HPDE6-E6E7 (cell line): ENCODE results near the gene PARVB.

Source experiments
- DNase-seq: peaks from one replicate; pipeline ENCODE4 v3.0.0; 2011; ENCODE audit warnings: missing footprints; ENCODE audit errors: extremely low spot score

The PARVB gene

GRCh38 chr22:44199866-44200265 lies 175.8 kb downstream of the PARVB start:
- DNase-seq = no peak

GRCh38 chr22:44200451-44200850 lies 176.3 kb downstream of the PARVB start:
- DNase-seq = no peak

GRCh38 chr22:44200855-44201550 lies 176.9 kb downstream of the PARVB start:
- DNase-seq = no peak

- no peak for DNase-seq
These were observed 177.6 kb downstream of the PARVB start for GRCh38 chr22:44201665-44202064.

- DNase-seq = no peak
These were observed 178.2 kb downstream of the PARVB start for GRCh38 chr22:44202261-44202789.

GRCh38 chr22:44203203-44203602 lies 179.1 kb downstream of the PARVB start:
- no peak for DNase-seq

GRCh38 chr22:44204739-44205515 lies 180.8 kb downstream of the PARVB start:
- no peak for DNase-seq

GRCh38 chr22:44205516-44206329 lies 181.6 kb downstream of the PARVB start:
- DNase-seq = no peak

GRCh38 chr22:44206330-44206645 lies 182.2 kb downstream of the PARVB start:
- no peak for DNase-seq

- DNase-seq = no peak
These were observed 182.6 kb downstream of the PARVB start for GRCh38 chr22:44206696-44207095.

- no peak for DNase-seq
These were observed 183.3 kb downstream of the PARVB start for GRCh38 chr22:44207173-44207980.

- DNase-seq = no peak
These were observed 183.8 kb downstream of the PARVB start for GRCh38 chr22:44207981-44208317.

GRCh38 chr22:44209343-44209742 lies 185.2 kb downstream of the PARVB start:
- no peak for DNase-seq

- no peak for DNase-seq
These were observed 186.6 kb downstream of the PARVB start for GRCh38 chr22:44210722-44211121.

GRCh38 chr22:44211256-44211945 lies 187.3 kb downstream of the PARVB start:
- no peak for DNase-seq

- DNase-seq = no peak
These were observed 188.1 kb downstream of the PARVB start for GRCh38 chr22:44211946-44212930.

- no peak for DNase-seq
These were observed 188.8 kb downstream of the PARVB start for GRCh38 chr22:44212936-44213335.

- DNase-seq = no peak
These were observed 189.5 kb downstream of the PARVB start for GRCh38 chr22:44213489-44214043.

GRCh38 chr22:44214187-44214586 lies 190.1 kb downstream of the PARVB start:
- no peak for DNase-seq
